ENCODE data around the gene MYZAP.

MYZAP gene

GRCh38 chr15:57706405-57707209, 114.9 kb downstream of the MYZAP start, which contains the start of gene POLR2M:
POLR2M (plus strand) TSS chr15:57706714; CDS start chr15:57706843, 129 bp downstream.
- peak; percentile 95 for DNase-seq

GRCh38 chr15:57708047-57708446, 116.3 kb downstream of the MYZAP start:
- no peak for DNase-seq

- no peak for DNase-seq
Observed at GRCh38 chr15:57718309-57718708, 126.6 kb downstream of the MYZAP start.

- DNase-seq: no peak
Observed at GRCh38 chr15:57720867-57721266, 129.2 kb downstream of the MYZAP start.

- no peak for DNase-seq
Observed at GRCh38 chr15:57726411-57726810, 134.7 kb downstream of the MYZAP start.

- no peak for DNase-seq
Observed at GRCh38 chr15:57727031-57727430, 135.3 kb downstream of the MYZAP start.

- no peak for DNase-seq
Observed at GRCh38 chr15:57728436-57728835, 136.7 kb downstream of the MYZAP start.

GRCh38 chr15:57730876-57731275, 139.2 kb downstream of the MYZAP start:
- no peak for DNase-seq

GRCh38 chr15:57731530-57732103, 139.9 kb downstream of the MYZAP start:
- DNase-seq: no peak

GRCh38 chr15:57732526-57733331, 141.0 kb downstream of the MYZAP start:
- peak; percentile 39 for DNase-seq

- DNase-seq: no peak
Observed at GRCh38 chr15:57734860-57735259, 143.2 kb downstream of the MYZAP start.

Data from NCI-H1048 (cell line).